GM12878 (cell line): Measurements from ENCODE around the gene CHIT1. TPM values are rescaled to one million over a fixed set of nuclear protein-coding genes. Genes with fewer than 3 reads are reported as not detected.

ENCODE experiments used
- ATAC-seq: fragments of 200-7000 bp; cut with Tn5 transposase; 3 replicates; pipeline ENCODE4 v1.9.1; 2020; ENCODE audit warnings: mild to moderate bottlenecking, moderate library complexity
- BruUV-seq: library from RNA; stranded (reverse); fragments of 400-500 nt; replicated peaks from 2 replicates; lab custom pipeline; 2021; lab: Mats Ljungman, UMichigan
- CTCF ChIA-PET: fragments of 300-600 bp; sonication (Branson Sonifier 250); formaldehyde crosslinking; extraction: SDS; loops from one replicate; lab custom pipeline; 2021; ENCODE audit warnings: inconsistent platforms; lab: Yijun Ruan, JAX
- POLR2A ChIA-PET: fragments of 350-600 bp; formaldehyde crosslinking; extraction: SDS; loops from one replicate; lab custom pipeline; 2021; ENCODE audit warnings: inconsistent platforms; lab: Charles Lee
- RAD21 ChIA-PET: fragments of 300-600 bp; sonication (Branson Sonifier 250); formaldehyde crosslinking; loops from one replicate; lab custom pipeline; 2023; ENCODE audit warnings: antibody characterized with exemption; ENCODE audit not compliant: unreplicated experiment; lab: Charles Lee
- SMC1A ChIA-PET: fragments of 300-600 bp; sonication (Branson Sonifier 250); formaldehyde crosslinking; loops from one replicate; lab custom pipeline; 2023; ENCODE audit not compliant: unreplicated experiment, uncharacterized antibody; lab: Charles Lee
- DNase-seq: peaks from one replicate; pipeline ENCODE4 v3.0.0-alpha.2; 2011; ENCODE audit warnings: low read depth, low spot score
- FAIRE-seq: peaks from 3 replicates; lab custom pipeline; 2011; peaks lifted over from hg19 to GRCh38; lab: Jason Lieb, UNC
- H2AFZ ChIP-seq: 2 replicates; pipeline ENCODE4 v1.6.0; 2011; ENCODE audit warnings: low read depth, low read length, control low read depth; ENCODE audit not compliant: control insufficient read depth
- H3K27ac ChIP-seq: 2 replicates; pipeline ENCODE4 v1.5.1; 2011; ENCODE audit warnings: control low read depth; ENCODE audit not compliant: control insufficient read depth, insufficient read depth
- H3K27me3 ChIP-seq, 2 experiments: replicated peaks in 1 of 2; 2 replicates each; pipeline versions ENCODE4 v1.6.0 to v1.6.1; 2011; ENCODE audit warnings: low read length in 1 of 2; ENCODE audit not compliant: control insufficient read depth in 2 of 2, insufficient read depth in 2 of 2
- H3K36me3 ChIP-seq, 2 experiments: 2 replicates each; pipeline ENCODE4 v1.5.1; 2011; ENCODE audit warnings: low read length in 1 of 2; ENCODE audit not compliant: control insufficient read depth in 2 of 2, insufficient read depth in 2 of 2
- H3K4me1 ChIP-seq: 2 replicates; pipeline ENCODE4 v1.6.1; 2011; ENCODE audit warnings: mild to moderate bottlenecking, low read length, moderate library complexity, mixed read lengths; ENCODE audit not compliant: control insufficient read depth, insufficient read depth
- H3K4me2 ChIP-seq: 2 replicates; pipeline ENCODE4 v1.6.0; 2011; ENCODE audit warnings: control low read depth; ENCODE audit not compliant: control insufficient read depth, insufficient read depth
- H3K4me3 ChIP-seq: fragments of 200-600 bp; sonication (generic); 2 replicates; pipeline ENCODE4 v1.5.1; 2016
- H3K79me2 ChIP-seq: 2 replicates; pipeline ENCODE4 v1.6.0; 2011; ENCODE audit warnings: low read length; ENCODE audit not compliant: control insufficient read depth, insufficient read depth
- H3K9ac ChIP-seq: 2 replicates; pipeline ENCODE4 v1.8.0; 2011; ENCODE audit warnings: low read length, control low read depth, mixed read lengths; ENCODE audit not compliant: control insufficient read depth, insufficient read depth
- H3K9me3 ChIP-seq: replicated peaks from 3 replicates; pipeline ENCODE4 v1.5.1; 2011; ENCODE audit warnings: mild to moderate bottlenecking, low read length; ENCODE audit not compliant: control insufficient read depth, insufficient read depth
- H4K20me1 ChIP-seq: 2 replicates; pipeline ENCODE4 v1.6.0; 2011; ENCODE audit not compliant: control insufficient read depth, insufficient read depth
- CBX3 ChIP-seq: fragments of 200-600 bp; sonication (generic); IDR thresholded peaks from 2 replicates; pipeline ENCODE4 v1.6.1; 2016; ENCODE audit warnings: low read depth, borderline replicate concordance
- CBX5 ChIP-seq: sonication (generic); IDR thresholded peaks from 2 replicates; pipeline ENCODE4 v1.6.1; 2016; ENCODE audit warnings: low read depth, moderate library complexity, mild to moderate bottlenecking, inconsistent platforms
- ESRRA ChIP-seq: IDR thresholded peaks from 2 replicates; pipeline ENCODE4 v1.6.1; 2012; ENCODE audit warnings: mild to moderate bottlenecking, low read length, improper control_type of control experiment
- HCFC1 ChIP-seq: fragments of 150-350 bp; IDR thresholded peaks from 2 replicates; pipeline ENCODE4 v1.6.1; 2014; ENCODE audit warnings: low read length
- MTA2 ChIP-seq: fragments of 450-650 bp; IDR thresholded peaks from 2 replicates; pipeline ENCODE4 v1.6.1; 2016; ENCODE audit warnings: low read depth, mild to moderate bottlenecking, moderate library complexity
- NKRF ChIP-seq: fragments of 450-650 bp; conservative IDR thresholded peaks from 2 replicates; pipeline ENCODE4 v1.6.1; 2017; ENCODE audit warnings: mild to moderate bottlenecking, moderate library complexity
- NR2C2 ChIP-seq: IDR thresholded peaks from 2 replicates; pipeline ENCODE4 v1.6.1; 2011; ENCODE audit warnings: borderline replicate concordance, low read depth; ENCODE audit not compliant: control insufficient read depth, insufficient read length
- PAX8 ChIP-seq: fragments of 450-650 bp; IDR thresholded peaks from 2 replicates; pipeline ENCODE4 v1.6.1; 2017; ENCODE audit warnings: mild to moderate bottlenecking, moderate library complexity
- POLR2AphosphoS2 ChIP-seq: IDR thresholded peaks from 2 replicates; pipeline ENCODE4 v1.6.1; 2011; ENCODE audit warnings: low read depth, mild to moderate bottlenecking, low read length, improper control_type of control experiment, moderate library complexity
- RB1 ChIP-seq: fragments of 450-650 bp; formaldehyde crosslinking; IDR thresholded peaks from 2 replicates; pipeline ENCODE4 v1.6.1; 2017; ENCODE audit warnings: mild to moderate bottlenecking, borderline replicate concordance
- TARDBP ChIP-seq: IDR thresholded peaks from 2 replicates; pipeline ENCODE4 v1.6.1; 2016; ENCODE audit warnings: borderline replicate concordance
- ZNF217 ChIP-seq: fragments of 450-650 bp; IDR thresholded peaks from 2 replicates; pipeline ENCODE4 v1.6.1; 2017; ENCODE audit warnings: antibody characterized with exemption, mild to moderate bottlenecking
- WGBS: methylation state at CpG from one replicate; pipeline ENCODE4 v1.1.6; 2016; ENCODE audit warnings: low lambda C conversion rate; ENCODE audit not compliant: insufficient replicate concordance, insufficient coverage; ENCODE audit errors: missing lambda C conversion rate; 5-methylcytosine and 5-hydroxymethylcytosine counted together
- in situ Hi-C: fragments of 300-500 bp; cut with MboI; formaldehyde crosslinking; loops from 9 replicates; pipeline ENCODE4 v1.14.3; 2018; ENCODE audit warnings: mixed read lengths
- intact Hi-C: fragments of 100-400 bp; cut with micrococcal nuclease; formaldehyde crosslinking; loops from one replicate; pipeline ENCODE4 v1.14.2; 2022; ENCODE audit not compliant: unreplicated experiment
- polyA plus RNA-seq, 11 experiments: library from polyadenylated mRNA; depleted of rRNA in 4 of 11; unstranded in 6 of 11; stranded (reverse) in 5 of 11; fragments of >200 nt; fragmentation: Nextera tagmentation in 4 of 11; fragmentation: Illumina TruSeq in 1 of 11; extraction: Ambion mirVana in 4 of 11; extraction: Trizol in 1 of 11; gene quantifications; 1 replicate in 1 of 11; 2 replicates in 10 of 11; pipeline versions ENCODE4 v1.2.1 to v1.2.3, GENCODE V29; 2011 to 2016; ENCODE audit warnings: inconsistent platforms in 2 of 11, missing spikeins in 2 of 11, low read depth in 1 of 11
- total RNA-seq, 4 experiments: library from RNA; depleted of rRNA in 3 of 4; stranded (reverse); fragments of >200 nt in 3 of 4; fragmentation: Illumina TruSeq in 1 of 4; extraction: Trizol in 1 of 4; gene quantifications; 2 replicates each; pipeline versions ENCODE4 v1.2.1 to v1.2.3, GENCODE V29; 2013 to 2021
- TF ChIP-seq, protein P1 (sequence below): fragments of 450-650 bp; IDR thresholded peaks from 2 replicates; pipeline ENCODE4 v1.6.1; 2017; ENCODE audit warnings: low read depth, mild to moderate bottlenecking, moderate library complexity
- TF ChIP-seq, protein P2 (sequence below): fragments of 450-650 bp; IDR thresholded peaks from 2 replicates; pipeline ENCODE4 v1.6.1; 2018; ENCODE audit warnings: mild to moderate bottlenecking, low read depth, moderate library complexity; ENCODE audit not compliant: partially characterized antibody
- TF ChIP-seq, protein P3 (sequence below): fragments of 450-650 bp; IDR thresholded peaks from 2 replicates; pipeline ENCODE4 v1.6.1; 2016; ENCODE audit warnings: mild to moderate bottlenecking

The CHIT1 gene
- total and polyA plus RNA-seq, 10 of the 15 experiments (the other 5 are each of a cell fraction or from before 2014, with no cell fraction given): 0.02 to 2.1 (median 0.76) TPM

DNA sequence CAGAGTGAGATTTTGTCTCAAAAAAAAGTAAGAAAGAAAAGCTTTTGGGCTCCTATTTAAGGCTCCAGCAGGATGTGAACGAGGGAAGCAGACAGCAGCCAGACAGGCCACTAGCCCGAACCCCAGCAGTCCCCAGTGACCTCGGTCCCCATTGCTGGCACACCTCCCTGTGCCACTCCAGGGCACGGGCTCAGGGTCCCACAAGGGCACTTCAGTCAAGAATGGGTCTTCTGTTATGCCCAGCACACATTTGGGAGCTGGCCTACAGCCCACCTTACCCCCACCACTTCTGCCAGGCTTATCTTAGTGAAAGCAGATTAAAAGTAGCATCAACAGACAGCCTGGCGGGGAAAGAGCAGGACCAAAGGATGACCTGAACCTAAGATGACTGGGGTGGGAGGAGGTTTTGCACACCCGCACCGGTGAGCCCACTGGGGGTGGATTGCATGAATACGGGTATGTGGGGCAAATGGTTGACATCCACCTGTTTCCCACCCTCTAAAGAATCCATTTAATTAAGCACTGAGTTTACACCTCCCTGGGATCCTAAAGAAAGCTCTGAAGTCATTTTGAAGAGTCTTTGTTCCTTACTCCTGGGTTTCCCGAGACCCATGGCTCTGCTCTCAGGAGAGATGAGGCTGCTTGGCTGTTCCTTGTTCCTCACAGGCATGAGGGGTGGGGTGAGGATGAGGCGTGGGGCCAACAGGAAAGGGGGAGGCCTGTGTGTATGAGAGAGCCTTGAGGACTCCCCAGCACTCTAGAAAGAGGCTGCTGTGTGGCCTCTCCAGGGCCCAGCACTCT lies 47.7 kb downstream of the CHIT1 start:
- H3K36me3 ChIP-seq: no peaks in the 10 kb centered on the region
- in situ Hi-C loops: no loop called here
- 17% methylated on average over 9 of the region's 10 CpGs for WGBS
- ATAC-seq: no peak
- no peaks in the 10 kb centered on the region; a peak in 1 of 4 replicates for H3K27me3 ChIP-seq
- no peak for DNase-seq
- H3K9me3 ChIP-seq: no peaks in the 10 kb centered on the region
- 0 out of 2 replicates have a peak, but pooled peaks cover 2% of the 10 kb centered on the region for H3K4me1 ChIP-seq
- H3K4me2 ChIP-seq: no peak overlapping the region
- ChIA-PET SMC1A (interaction anchor here (1.0 to 3.4 kb wide), 2 partner anchors 9 to 34 kb away, joined by 3 to 10 read pairs; no protein-coding TSS in a partner anchor), RAD21 (interaction anchor here (1.0 to 2.8 kb wide), 2 partner anchors 9 to 34 kb away, joined by 3 to 7 read pairs; no protein-coding TSS in a partner anchor), CTCF (interaction anchor here (0.9 to 3.6 kb wide), 4 partner anchors 9 to 34 kb away, joined by 3 to 25 read pairs (median 4); no protein-coding TSS in a partner anchor), POLR2A (interaction anchor here (1.6 kb wide), 1 partner anchor 9 kb away, joined by 4 read pairs; no protein-coding TSS in a partner anchor)
- intact Hi-C loops: no loop called here
- no peak for FAIRE-seq
- no peak overlapping the region for H3K4me3 ChIP-seq
- BruUV-seq: no TSS peak
- H2AFZ ChIP-seq: no peak overlapping the region
- no peak overlapping the region for H3K9ac ChIP-seq
- H4K20me1 ChIP-seq: no peaks in the 10 kb centered on the region
- H3K27ac ChIP-seq: no peak overlapping the region
- no peaks in the 10 kb centered on the region for H3K79me2 ChIP-seq
- TF ChIP-seq RB1 (no peak), CBX5 (no peak), HCFC1 (no peak), ESRRA (no peak), NKRF (no peak), PAX8 (no peak), MTA2 (no peak), POLR2AphosphoS2 (no peak), ZNF217 (no peak), CBX3 (no peak), TARDBP (no peak), NR2C2 (no peak)
- TF ChIP-seq, protein P1, sequence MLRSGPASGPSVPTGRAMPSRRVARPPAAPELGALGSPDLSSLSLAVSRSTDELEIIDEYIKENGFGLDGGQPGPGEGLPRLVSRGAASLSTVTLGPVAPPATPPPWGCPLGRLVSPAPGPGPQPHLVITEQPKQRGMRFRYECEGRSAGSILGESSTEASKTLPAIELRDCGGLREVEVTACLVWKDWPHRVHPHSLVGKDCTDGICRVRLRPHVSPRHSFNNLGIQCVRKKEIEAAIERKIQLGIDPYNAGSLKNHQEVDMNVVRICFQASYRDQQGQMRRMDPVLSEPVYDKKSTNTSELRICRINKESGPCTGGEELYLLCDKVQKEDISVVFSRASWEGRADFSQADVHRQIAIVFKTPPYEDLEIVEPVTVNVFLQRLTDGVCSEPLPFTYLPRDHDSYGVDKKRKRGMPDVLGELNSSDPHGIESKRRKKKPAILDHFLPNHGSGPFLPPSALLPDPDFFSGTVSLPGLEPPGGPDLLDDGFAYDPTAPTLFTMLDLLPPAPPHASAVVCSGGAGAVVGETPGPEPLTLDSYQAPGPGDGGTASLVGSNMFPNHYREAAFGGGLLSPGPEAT: no peak
- TF ChIP-seq, protein P2, sequence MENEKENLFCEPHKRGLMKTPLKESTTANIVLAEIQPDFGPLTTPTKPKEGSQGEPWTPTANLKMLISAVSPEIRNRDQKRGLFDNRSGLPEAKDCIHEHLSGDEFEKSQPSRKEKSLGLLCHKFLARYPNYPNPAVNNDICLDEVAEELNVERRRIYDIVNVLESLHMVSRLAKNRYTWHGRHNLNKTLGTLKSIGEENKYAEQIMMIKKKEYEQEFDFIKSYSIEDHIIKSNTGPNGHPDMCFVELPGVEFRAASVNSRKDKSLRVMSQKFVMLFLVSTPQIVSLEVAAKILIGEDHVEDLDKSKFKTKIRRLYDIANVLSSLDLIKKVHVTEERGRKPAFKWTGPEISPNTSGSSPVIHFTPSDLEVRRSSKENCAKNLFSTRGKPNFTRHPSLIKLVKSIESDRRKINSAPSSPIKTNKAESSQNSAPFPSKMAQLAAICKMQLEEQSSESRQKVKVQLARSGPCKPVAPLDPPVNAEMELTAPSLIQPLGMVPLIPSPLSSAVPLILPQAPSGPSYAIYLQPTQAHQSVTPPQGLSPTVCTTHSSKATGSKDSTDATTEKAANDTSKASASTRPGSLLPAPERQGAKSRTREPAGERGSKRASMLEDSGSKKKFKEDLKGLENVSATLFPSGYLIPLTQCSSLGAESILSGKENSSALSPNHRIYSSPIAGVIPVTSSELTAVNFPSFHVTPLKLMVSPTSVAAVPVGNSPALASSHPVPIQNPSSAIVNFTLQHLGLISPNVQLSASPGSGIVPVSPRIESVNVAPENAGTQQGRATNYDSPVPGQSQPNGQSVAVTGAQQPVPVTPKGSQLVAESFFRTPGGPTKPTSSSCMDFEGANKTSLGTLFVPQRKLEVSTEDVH: no peak
- TF ChIP-seq, protein P3, sequence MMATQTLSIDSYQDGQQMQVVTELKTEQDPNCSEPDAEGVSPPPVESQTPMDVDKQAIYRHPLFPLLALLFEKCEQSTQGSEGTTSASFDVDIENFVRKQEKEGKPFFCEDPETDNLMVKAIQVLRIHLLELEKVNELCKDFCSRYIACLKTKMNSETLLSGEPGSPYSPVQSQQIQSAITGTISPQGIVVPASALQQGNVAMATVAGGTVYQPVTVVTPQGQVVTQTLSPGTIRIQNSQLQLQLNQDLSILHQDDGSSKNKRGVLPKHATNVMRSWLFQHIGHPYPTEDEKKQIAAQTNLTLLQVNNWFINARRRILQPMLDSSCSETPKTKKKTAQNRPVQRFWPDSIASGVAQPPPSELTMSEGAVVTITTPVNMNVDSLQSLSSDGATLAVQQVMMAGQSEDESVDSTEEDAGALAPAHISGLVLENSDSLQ: no peak
